Eye (tissue), 1 donor: ENCODE results near the gene ADAM15.

Source experiments
- DNase-seq: peaks from one replicate; pipeline ENCODE4 v3.0.0-alpha.2; 2015

Gene ADAM15

DNA sequence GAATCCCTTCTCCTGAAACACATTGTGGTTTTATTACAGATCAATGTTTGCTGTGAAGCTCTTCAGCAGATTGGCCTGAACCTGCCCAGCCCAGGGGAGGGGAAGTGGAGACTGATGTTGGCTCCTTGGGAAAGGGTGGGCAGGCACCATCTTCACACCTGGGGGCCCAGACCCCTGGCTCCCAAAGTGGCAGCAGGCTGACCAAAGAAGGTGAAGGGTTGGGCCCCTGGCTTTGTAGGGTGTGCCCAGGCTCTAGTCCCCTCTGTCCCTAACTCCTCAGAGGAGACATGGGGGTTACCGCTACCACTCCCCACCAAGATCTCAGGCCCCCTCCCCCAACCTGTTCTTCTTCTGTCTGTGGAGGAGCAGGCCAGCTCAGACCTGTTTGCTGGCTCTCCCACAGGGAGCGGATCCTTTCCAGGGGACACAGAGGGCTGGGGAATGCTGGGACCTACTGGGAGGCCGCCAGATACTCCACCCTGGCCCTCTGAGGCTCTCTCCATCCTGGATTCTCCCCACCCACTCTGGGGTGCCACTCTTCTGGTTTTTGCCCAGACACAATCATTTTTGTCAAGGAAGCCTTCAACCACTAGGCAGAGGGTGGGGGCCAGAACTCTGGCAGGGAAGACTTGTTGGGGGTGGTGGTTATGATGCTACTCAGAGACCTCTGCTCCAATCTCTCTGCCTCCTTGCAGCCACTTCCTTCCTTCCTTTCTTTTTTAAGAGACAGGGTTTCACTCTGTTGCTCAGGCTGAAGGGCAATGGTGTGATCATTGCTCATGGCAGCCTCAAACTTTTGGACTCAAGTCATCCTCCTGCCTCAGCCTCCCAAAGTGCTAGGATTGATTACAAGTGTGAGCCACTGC, 22.5 kb downstream of the ADAM15 start:
- no peak for DNase-seq

DNA sequence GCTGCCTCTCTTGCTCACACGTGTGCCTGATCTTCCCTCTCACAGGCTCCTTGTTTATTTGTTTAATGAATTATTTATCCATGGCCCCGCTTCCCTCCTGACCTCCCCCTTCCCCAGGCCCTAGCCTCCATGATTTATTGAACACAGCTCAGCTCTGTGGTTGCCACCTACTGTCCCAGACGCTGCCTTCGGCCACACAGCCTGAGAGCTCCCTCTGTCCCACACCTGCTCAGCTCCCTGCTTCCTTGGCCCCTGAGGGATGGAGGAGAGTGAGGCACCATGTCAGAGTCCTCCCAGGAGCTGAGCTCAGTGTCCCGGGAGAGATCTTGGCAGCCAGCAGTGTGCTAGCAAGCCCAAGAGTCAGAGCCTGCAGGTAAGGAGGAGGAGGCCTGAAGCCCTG, 24.4 kb downstream of the ADAM15 start:
- DNase-seq: peak; percentile 77

GRCh38 chr1:155076371-155076770, 25.3 kb downstream of the ADAM15 start:
- DNase-seq: no peak

- no peak for DNase-seq
Measured at GRCh38 chr1:155077346-155077745, 26.2 kb downstream of the ADAM15 start.

DNA sequence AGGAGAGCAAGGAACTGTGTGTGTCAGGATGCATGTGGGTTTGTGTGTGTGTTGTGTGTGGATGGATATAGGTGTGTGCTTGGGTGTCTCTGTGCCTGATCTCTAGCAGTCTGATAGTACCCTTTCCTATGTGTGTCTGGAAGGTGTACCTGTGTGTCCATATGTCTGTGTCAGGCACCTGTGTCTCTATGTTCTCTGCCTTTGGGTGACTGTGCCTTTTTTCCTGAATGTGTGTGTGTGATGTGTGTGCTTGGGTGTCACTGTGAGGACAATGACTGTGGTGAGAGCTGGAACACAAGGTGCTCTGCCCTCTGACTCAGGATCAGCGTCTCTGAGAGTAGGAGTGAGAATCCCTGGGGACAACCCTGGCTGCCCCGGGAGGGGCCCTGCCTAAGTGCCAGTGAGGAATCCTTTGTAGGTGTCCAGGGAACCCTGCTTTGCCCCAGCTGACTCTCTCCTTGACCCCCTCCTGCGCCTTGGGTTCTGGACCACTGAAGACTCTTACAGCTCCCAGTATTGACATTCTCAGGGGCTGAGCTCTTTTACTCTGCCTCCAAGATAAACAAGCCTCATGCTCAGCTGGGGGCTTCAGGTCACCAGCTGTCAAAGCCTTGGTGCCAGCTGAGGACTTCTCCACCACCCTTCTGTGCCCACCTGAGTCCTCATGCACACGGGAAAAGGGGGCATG, 26.8 kb downstream of the ADAM15 start:
- DNase-seq: peak; percentile 28

- peak; percentile 89 for DNase-seq
Measured at GRCh38 chr1:155078469-155079209, 27.5 kb downstream of the ADAM15 start, which contains the start of gene EFNA3. EFNA3 (plus strand) TSS chr1:155078837; CDS start chr1:155078942, 105 bp downstream.

DNA sequence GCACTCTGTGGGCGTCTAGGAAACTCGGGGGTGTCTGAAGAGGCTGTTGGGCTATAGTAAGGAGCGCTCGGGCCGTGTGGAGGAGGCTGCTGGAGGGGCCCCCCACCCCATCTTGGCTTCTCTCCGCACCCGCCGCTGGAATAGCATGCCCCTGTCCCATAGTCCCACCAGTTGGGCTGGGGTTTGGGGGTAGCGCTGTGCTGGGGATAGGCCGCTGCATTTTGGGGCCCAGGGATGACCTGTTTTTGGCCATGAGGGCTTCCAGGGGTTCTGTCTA, 28.0 kb downstream of the ADAM15 start:
- DNase-seq: peak; percentile 42

GRCh38 chr1:155079487-155080311, 28.6 kb downstream of the ADAM15 start:
- peak; percentile 74 for DNase-seq

GRCh38 chr1:155080312-155081228, 29.5 kb downstream of the ADAM15 start:
- peak; percentile 95 for DNase-seq

DNA sequence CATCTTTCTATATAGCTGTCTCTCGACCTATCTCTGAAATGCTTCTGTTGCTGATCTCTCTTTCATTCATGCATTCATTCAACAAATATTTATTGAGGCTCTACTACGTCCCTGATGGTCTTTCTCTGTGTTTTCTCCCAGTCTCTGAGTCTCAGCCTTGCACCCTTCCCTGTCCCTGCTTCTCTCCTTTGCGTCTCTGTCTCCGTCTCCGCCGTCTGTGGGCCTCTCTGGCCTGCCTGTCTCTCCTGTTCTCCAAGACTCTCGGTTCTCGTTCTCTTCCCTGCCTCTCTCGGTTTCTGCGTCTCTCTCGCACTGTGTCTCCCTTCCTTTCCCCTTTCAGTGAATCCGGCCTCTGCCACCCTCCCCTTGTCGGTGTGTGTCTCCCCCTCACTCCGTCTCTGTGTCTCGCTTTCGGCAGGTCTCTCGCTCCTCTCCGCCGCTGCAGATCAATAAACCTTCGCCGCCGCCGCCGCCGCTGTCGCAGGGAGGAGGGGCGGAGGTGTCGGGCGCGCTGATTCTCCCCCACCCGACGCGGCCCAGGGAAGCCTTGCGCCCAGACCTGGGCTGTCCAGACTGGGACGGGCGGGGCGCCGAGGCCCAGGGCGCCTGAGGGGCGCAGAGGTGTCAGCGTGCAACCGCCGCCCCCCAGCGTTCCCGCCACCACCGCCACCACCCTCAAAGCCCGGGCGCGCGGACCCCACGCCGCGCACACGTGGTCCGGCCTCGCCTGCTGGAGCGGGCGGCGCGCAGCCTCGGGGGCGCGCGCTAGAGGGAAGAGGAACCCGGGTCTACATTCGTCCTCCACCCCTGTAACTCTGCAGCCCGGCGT, 30.6 kb downstream of the ADAM15 start:
- DNase-seq: peak; percentile 72

GRCh38 chr1:155082301-155083051, 31.4 kb downstream of the ADAM15 start:
- DNase-seq: peak; percentile 59

- no peak for DNase-seq
Measured at GRCh38 chr1:155083052-155083541, 32.0 kb downstream of the ADAM15 start.

DNA sequence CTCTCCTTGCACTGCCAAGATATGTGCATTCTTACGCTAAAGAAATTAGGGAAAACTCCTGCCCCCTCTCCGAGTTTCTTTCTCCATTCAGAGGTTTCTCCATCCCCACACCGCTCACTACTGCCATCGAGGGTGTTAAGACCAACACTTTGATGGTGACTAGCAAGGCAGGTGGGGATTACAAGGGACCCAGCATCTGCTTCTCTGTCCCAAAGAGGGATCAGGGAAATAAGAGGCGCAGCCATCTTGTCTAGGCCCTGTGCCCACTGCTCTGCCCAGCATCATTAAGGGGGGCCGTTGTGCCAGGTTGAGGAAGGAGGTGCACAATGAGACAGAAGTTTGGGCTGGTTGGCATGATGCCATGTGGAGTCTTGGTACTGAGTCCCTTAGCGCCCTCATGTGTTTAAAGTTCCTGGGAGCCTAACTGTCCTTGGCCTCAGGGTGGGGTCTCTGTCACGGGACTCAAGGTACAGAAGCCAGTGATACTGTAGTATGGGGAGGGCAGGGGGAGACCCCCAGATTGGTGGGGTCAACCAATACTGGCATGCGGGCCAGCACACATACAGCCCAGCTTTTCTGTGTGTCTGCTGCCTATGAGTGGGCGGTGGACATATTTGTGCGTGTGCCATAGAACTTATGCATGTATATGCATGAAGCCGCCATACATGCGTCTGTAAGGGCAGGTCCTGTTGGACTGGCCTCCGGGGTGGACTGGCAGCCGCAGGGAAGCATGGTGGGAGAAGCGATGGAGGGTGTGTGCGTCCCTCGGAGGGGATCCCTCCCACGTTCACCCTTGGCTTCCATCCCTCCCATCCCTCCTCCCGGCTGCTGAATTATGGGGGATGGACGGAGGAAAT, 33.0 kb downstream of the ADAM15 start:
- no peak for DNase-seq

DNA sequence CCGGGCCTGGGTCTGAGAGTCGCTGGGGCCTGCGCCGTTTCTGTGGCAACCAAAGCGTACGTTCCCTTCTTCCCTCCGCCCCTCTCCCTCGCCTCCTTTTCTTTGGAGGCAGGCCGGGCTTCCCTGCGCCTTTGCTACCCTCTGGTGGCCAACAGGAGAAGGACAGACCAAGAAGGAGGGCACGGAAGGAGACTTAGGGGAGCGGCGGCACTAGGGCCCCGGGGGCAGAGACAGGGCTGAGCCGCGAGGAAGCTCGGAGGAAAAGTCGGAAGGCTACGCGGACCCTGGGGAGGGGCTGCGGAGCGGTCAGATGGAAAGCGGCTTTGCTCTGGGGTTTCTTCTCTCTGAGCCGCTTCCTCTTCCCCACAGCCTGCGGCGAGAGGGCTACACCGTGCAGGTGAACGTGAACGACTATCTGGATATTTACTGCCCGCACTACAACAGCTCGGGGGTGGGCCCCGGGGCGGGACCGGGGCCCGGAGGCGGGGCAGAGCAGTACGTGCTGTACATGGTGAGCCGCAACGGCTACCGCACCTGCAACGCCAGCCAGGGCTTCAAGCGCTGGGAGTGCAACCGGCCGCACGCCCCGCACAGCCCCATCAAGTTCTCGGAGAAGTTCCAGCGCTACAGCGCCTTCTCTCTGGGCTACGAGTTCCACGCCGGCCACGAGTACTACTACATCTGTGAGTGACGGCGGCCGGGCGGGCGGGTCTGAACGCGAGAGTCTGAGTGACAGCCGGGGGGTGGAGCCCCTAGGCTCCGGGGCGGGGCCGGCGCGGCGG, 33.8 kb downstream of the ADAM15 start:
- DNase-seq: peak; percentile 100

GRCh38 chr1:155085504-155086127, 34.5 kb downstream of the ADAM15 start:
- DNase-seq: no peak

GRCh38 chr1:155086128-155086741, 35.1 kb downstream of the ADAM15 start:
- peak; percentile 86 for DNase-seq
